ENCODE data around the gene WWOX. TPM values are rescaled to one million over a fixed set of nuclear protein-coding genes. Genes with fewer than 3 reads are reported as not detected.

The WWOX gene
- total and polyA plus RNA-seq, 2 of the 8 experiments (the other 6 are each of a cell fraction or from before 2014, with no cell fraction given), result 5.4 to 16.7 TPM

DNA sequence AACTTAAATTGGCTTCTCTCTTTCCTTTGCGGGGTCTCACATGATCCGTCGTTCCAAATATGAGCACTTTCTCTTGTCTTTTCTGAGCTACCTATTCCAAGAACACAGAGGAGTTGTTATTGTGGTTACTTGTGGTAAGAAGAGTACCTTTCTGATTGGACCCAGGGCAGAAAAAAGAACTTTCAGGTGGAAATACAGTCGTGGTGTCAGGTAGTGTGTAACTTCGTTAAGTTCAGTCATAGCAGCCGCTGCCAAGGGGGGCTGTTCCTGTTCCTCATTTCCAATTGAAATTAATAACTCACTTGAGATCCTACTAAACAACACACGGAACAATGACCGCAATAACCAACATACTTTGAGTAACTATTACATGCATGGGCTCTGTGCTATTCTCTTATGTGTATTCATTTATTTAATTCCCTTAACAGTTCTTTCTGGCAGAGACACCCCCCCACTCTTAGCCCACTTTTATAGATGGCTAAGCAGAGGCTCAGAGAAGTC, 819.4 kb downstream of the WWOX start:
- no peak overlapping the region for H3K23ac ChIP-seq (ENCODE audit: insufficient read length)
- H2BK12ac ChIP-seq (ENCODE audit: low read depth, low read length), result no peak overlapping the region
- H3K79me1 ChIP-seq (ENCODE audit: low read depth, low read length), result no peaks in the 10 kb centered on the region
- CTCF ChIA-PET (ENCODE audit: partially characterized antibody), result interaction anchor here (1.2 kb wide), 1 partner anchor 978 kb away, joined by 3 read pairs; no protein-coding TSS in a partner anchor
- no peak overlapping the region for H4K8ac ChIP-seq (ENCODE audit: extremely low read depth, insufficient read depth, low read length)
- FAIRE-seq (no peak), DNase-seq (ENCODE audit: low read depth in 1 of 2, low spot score in 2 of 2) (no peak)
- H3K36me3 ChIP-seq (ENCODE audit: control insufficient read depth in 2 of 4, insufficient read depth in 4 of 4, low read length in 3 of 4), result peaks cover 0 to 4% (median 0%) of the 10 kb centered on the region in 4 experiments; a peak in 1 of 8 replicates
- H3K4me1 ChIP-seq (replicated peaks in 1 of 4; ENCODE audit: control insufficient read depth in 3 of 4, insufficient read depth in 4 of 4, low read length in 3 of 4), result no peaks in the 10 kb centered on the region
- H2BK20ac ChIP-seq (ENCODE audit: low read length), result no peak overlapping the region
- no peak overlapping the region for H2AK5ac ChIP-seq (ENCODE audit: low read depth, low read length)
- no peak overlapping the region for H3K4ac ChIP-seq (replicated peaks; ENCODE audit: insufficient read length, low read depth, low read length)
- no peak overlapping the region for H4K91ac ChIP-seq (replicated peaks; ENCODE audit: insufficient read length, low read length)
- TF ChIP-seq POLR2A (IDR thresholded peaks at IDR 0.05; ENCODE audit: control extremely low read depth in 1 of 2, low read depth in 2 of 2, low read length in 2 of 2) (no peak), SIN3A (conservative IDR thresholded peaks at IDR 0.05 in 1 of 2, IDR thresholded peaks at IDR 0.05 in 1 of 2; ENCODE audit: low read depth in 1 of 2, low read length in 2 of 2) (no peak), CBX5 (IDR thresholded peaks at IDR 0.05; ENCODE audit: low read depth, low read length) (no peak), ATF3 (IDR thresholded peaks at IDR 0.05; ENCODE audit: insufficient read depth, low read depth, low read length) (no peak), RBBP5 (IDR thresholded peaks at IDR 0.05; ENCODE audit: borderline replicate concordance, low read depth, low read length) (no peak), RXRA (IDR thresholded peaks at IDR 0.05; ENCODE audit: insufficient read depth, low read depth, low read length) (no peak)
- TF ChIP-seq, protein P1, sequence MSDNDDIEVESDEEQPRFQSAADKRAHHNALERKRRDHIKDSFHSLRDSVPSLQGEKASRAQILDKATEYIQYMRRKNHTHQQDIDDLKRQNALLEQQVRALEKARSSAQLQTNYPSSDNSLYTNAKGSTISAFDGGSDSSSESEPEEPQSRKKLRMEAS (IDR thresholded peaks at IDR 0.05), result no peak
- TF ChIP-seq, protein P2, sequence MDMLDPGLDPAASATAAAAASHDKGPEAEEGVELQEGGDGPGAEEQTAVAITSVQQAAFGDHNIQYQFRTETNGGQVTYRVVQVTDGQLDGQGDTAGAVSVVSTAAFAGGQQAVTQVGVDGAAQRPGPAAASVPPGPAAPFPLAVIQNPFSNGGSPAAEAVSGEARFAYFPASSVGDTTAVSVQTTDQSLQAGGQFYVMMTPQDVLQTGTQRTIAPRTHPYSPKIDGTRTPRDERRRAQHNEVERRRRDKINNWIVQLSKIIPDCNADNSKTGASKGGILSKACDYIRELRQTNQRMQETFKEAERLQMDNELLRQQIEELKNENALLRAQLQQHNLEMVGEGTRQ (IDR thresholded peaks at IDR 0.05; ENCODE audit: low read length), result no peak
- no peak overlapping the region for H3K56ac ChIP-seq (replicated peaks; ENCODE audit: insufficient read length, low read depth, low read length)
- H3K27ac ChIP-seq (ENCODE audit: low read depth, low read length), result no peak overlapping the region
- H2BK5ac ChIP-seq (ENCODE audit: low read depth, low read length), result no peak overlapping the region
- POLR2A ChIA-PET (ENCODE audit: partially characterized antibody), result no interaction called here
- no peak overlapping the region for H4K5ac ChIP-seq (ENCODE audit: insufficient read length, low read depth, low read length)
- no peak overlapping the region for H3K9ac ChIP-seq (replicated peaks in 1 of 4; ENCODE audit: extremely low read depth in 1 of 4, low read depth in 3 of 4, low read length in 3 of 4)
- H3K23me2 ChIP-seq (ENCODE audit: low read depth, low read length), result no peaks in the 10 kb centered on the region
- H3K27me3 ChIP-seq (replicated peaks in 1 of 4; ENCODE audit: control insufficient read depth in 3 of 4, extremely low read depth in 1 of 4, insufficient read depth in 3 of 4, low read length in 3 of 4), result no peaks in the 10 kb centered on the region
- H4K20me1 ChIP-seq (replicated peaks in 1 of 2; ENCODE audit: control insufficient read depth in 1 of 2, insufficient read depth in 2 of 2, low read length in 2 of 2), result no peaks in the 10 kb centered on the region
- H3K4me2 ChIP-seq (ENCODE audit: insufficient read depth in 1 of 2, low read depth in 2 of 2, low read length in 2 of 2), result no peak overlapping the region
- WGBS, 2 experiments (ENCODE audit: extremely low coverage in 1 of 2, insufficient coverage in 1 of 2, insufficient read length in 1 of 2, insufficient replicate concordance in 2 of 2, low coverage in 1 of 2, low lambda C conversion rate in 2 of 2, missing lambda C conversion rate in 1 of 2), result 91% methylated on average over 8 of the region's 8 CpGs; no CpG with 5 or more reads in 1 of the 2 experiments
- no peak overlapping the region for H3K4me3 ChIP-seq (ENCODE audit: extremely low read depth in 1 of 4, insufficient read depth in 2 of 4, low read depth in 3 of 4, low read length in 4 of 4)
- H3K14ac ChIP-seq (ENCODE audit: insufficient read length), result no peak overlapping the region
- H2AFZ ChIP-seq (ENCODE audit: low read length), result no peak overlapping the region
- H3K18ac ChIP-seq (ENCODE audit: extremely low read depth, low read length), result no peak overlapping the region
- H2BK15ac ChIP-seq (ENCODE audit: low read length), result no peak overlapping the region
- H3K79me2 ChIP-seq (ENCODE audit: control insufficient read depth in 1 of 2, insufficient read depth in 2 of 2, low read length in 2 of 2), result no peaks in the 10 kb centered on the region
- no peak overlapping the region for H2BK120ac ChIP-seq (replicated peaks; ENCODE audit: low read depth, low read length)
- H3K9me3 ChIP-seq (ENCODE audit: insufficient read depth in 2 of 2, low read depth in 1 of 2, low read length in 1 of 2), result peaks cover 20 to 21% of the 10 kb centered on the region in 2 experiments; a peak in 3 of 4 replicates

All from H1 (cell line).